NK-92 (cell line): ENCODE results near the gene RANBP1.

Experiments
- DNase-seq: peaks from one replicate; lab custom pipeline; 2025; ENCODE audit not compliant: unreplicated experiment; lab: John Stamatoyannopoulos, UW

Gene RANBP1

GRCh38 chr22:20167643-20168322 is 51.9 kb downstream of the RANBP1 start:
- DNase-seq: no peak

GRCh38 chr22:20169253-20169822 is 53.4 kb downstream of the RANBP1 start:
- DNase-seq: no peak

DNA sequence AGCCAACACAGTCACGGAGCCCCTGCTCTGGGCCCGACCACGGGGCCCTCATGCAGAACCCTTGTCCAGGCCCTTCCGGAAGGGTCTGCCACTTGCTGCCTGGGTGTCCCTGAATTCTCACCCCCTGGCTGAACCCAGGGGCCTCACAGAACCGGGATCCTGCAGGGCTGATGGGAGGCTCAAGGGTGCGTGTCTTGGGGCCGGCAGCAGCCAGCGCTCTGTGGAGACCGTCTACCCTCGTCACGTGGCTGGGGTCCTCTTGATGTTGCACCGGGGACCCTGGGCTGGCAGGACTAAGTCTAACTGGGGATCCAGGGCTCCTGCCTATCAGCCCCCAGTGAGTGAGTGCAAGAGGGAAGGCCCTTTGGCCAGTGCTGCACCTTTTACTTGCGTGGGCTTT is 54.3 kb downstream of the RANBP1 start:
- no peak for DNase-seq

DNA sequence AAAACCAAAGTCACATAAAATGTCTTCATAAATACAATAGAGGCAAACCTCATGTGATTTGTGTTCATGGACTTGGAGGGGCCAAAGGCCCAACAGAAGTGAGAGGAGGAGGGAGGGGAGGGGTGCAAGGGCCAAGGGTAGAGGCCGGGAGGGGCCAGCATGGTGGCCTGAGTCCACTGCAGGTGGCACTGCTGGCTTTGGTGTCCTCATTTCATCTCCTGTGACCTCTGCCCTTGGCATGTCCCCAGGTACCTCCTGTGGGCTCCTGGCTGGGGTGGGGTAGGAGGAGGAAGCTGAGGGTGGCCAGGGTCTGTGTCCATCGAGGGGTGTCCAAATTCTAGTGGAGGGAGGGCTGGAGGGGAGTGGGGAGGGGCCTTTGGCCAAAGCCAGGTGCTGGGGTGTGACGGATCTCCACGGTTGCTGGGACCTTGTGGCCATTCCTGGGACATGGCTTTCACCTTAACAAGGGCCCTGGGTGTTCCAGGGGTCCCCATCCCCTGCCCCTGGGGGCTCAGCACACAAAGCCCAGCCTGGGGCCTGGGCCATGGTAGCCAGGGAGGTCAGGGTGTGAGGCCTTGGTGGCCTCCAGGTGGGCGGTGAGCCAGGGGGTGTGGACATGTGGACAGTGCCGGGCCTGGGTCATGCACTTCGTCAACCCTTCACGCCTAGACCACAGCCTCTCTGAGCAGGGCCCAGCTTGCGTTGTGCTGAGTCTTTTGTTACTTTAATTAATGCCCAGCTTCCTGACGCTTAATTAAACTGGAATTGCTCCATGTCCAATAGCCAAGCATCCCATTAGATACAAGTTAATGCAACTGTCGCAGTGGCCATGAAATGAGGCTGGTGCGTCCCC is 55.6 kb downstream of the RANBP1 start:
- DNase-seq: no peak

GRCh38 chr22:20172141-20172613 is 56.3 kb downstream of the RANBP1 start:
- no peak for DNase-seq

DNA sequence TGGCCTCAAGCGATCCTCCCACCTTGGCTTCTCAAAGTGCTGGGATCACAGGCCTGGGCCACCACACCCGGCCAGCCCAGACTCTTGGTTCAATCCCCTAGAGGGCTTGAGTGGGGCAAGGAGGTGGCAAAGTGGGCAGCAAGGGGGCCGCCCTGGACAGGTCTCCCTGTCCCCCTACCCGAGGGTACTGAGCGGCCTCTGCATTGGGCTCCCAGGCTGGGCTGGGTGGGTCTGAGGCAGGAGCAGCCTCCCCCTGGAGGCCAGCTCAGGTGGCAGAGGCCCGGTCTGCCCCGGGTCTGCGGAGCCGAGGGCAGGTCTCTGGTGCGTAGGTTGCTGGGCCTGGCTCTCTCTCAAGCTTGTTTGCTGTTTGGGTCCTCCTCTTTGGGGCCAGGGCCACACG is 57.3 kb downstream of the RANBP1 start:
- no peak for DNase-seq

DNA sequence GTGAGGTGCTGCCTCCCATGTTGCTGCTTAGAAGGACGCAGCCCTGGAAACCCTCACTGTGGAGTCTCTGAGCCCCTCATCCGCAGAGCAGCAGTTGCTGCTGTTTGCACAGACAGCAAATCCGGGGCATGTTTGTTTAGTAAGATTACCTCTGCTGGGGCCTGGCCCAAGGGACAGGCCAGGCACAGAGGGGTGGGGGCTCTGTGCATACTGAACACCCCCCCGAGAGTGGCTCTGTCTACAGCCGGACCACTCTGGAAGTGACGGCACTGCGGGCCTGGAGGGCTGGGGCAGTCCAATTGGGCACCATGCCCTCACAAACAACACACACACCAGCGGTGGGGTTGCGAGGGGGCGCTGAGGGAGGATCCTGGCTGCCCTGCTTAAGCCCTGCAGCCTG is 57.9 kb downstream of the RANBP1 start:
- DNase-seq: no peak

GRCh38 chr22:20174785-20175596 is 59.1 kb downstream of the RANBP1 start:
- DNase-seq: no peak

- DNase-seq: no peak
These were observed 59.6 kb downstream of the RANBP1 start for GRCh38 chr22:20175597-20175900.

DNA sequence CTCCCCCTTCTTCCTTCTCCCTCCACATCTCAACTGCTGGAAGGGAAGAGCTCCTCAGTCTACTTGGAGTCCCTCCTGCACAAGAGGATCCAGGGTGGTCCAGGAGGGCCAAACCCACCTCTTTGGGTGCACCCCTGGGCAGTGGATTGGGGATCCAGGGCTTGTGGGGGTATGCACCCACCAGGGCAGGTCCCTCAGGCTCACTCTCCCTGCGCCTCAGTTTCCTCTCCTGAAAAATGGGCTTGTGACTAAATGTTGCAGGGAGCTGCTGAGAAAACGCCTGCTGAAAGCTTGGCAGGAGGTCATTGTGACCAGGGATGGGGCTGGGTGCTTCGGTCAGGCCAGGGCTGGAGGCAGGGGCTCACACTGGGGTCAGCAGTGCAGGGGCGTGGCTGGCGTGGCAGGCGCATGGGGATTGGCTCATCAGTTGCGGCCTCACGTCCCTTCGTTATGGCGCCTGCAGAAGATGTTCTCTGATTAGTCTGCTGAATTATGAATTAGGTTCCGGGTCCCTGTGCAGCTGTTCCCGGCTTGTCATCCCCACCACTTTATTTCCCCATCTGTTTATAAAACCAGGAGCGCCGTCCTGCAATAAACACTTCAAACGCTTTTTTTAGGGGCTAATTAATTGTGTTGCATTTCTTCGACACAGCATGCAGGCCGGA is 60.6 kb downstream of the RANBP1 start:
- DNase-seq: no peak
